ENCODE data around the gene SURF2.

The SURF2 gene

GRCh38 chr9:133396952-133397351 lies 40.6 kb downstream of the SURF2 start:
- no peak for TF ChIP-seq CTCF (conservative IDR thresholded peaks at IDR 0.05; ENCODE audit: low read depth, low read length)
- Histone ChIP-seq H3K4me2 (no peak overlapping the region), H4K20me1 (ENCODE audit: insufficient read depth) (no peaks in the 10 kb centered on the region), H3K79me2 (ENCODE audit: insufficient read depth, low read depth) (no peaks in the 10 kb centered on the region), H2AFZ (ENCODE audit: low read depth) (no peak overlapping the region), H3K4me3 (IDR thresholded peaks at IDR 0.05; ENCODE audit: insufficient read depth, low read depth, low read length) (no peak overlapping the region), H3K27me3 (ENCODE audit: insufficient read depth, low read depth) (peaks cover 44% of the 10 kb centered on the region), H3K36me3 (ENCODE audit: insufficient read depth) (no peaks in the 10 kb centered on the region), H3K27ac (no peak overlapping the region), H3K4me1 (ENCODE audit: low read depth, poor library complexity, severe bottlenecking) (no peaks in the 10 kb centered on the region), H3K9ac (no peak overlapping the region)

GRCh38 chr9:133397370-133397769 lies 41.0 kb downstream of the SURF2 start:
- H3K4me2 ChIP-seq, result no peak overlapping the region

GRCh38 chr9:133397895-133398294 lies 41.5 kb downstream of the SURF2 start:
- Histone ChIP-seq H2AFZ (ENCODE audit: low read depth) (no peak overlapping the region), H3K27ac (no peak overlapping the region), H3K4me3 (IDR thresholded peaks at IDR 0.05; ENCODE audit: insufficient read depth, low read depth, low read length) (no peak overlapping the region), H3K4me2 (no peak overlapping the region), H3K9ac (no peak overlapping the region), H3K27me3 (ENCODE audit: insufficient read depth, low read depth) (peaks cover 41% of the 10 kb centered on the region), H3K79me2 (ENCODE audit: insufficient read depth, low read depth) (no peaks in the 10 kb centered on the region), H3K36me3 (ENCODE audit: insufficient read depth) (no peaks in the 10 kb centered on the region), H4K20me1 (ENCODE audit: insufficient read depth) (no peaks in the 10 kb centered on the region), H3K4me1 (ENCODE audit: low read depth, poor library complexity, severe bottlenecking) (no peaks in the 10 kb centered on the region)
- no peak for TF ChIP-seq CTCF (conservative IDR thresholded peaks at IDR 0.05; ENCODE audit: low read depth, low read length)

More at GRCh38 chr9:133397370-133397769, 41.0 kb downstream of the SURF2 start:
- Histone ChIP-seq H3K9ac (no peak overlapping the region), H2AFZ (ENCODE audit: low read depth) (no peak overlapping the region), H3K79me2 (ENCODE audit: insufficient read depth, low read depth) (no peaks in the 10 kb centered on the region), H3K4me3 (IDR thresholded peaks at IDR 0.05; ENCODE audit: insufficient read depth, low read depth, low read length) (no peak overlapping the region), H3K27ac (no peak overlapping the region), H3K36me3 (ENCODE audit: insufficient read depth) (no peaks in the 10 kb centered on the region), H3K4me1 (ENCODE audit: low read depth, poor library complexity, severe bottlenecking) (no peaks in the 10 kb centered on the region), H3K27me3 (ENCODE audit: insufficient read depth, low read depth) (peaks cover 41% of the 10 kb centered on the region), H4K20me1 (ENCODE audit: insufficient read depth) (no peaks in the 10 kb centered on the region)
- no peak for TF ChIP-seq CTCF (conservative IDR thresholded peaks at IDR 0.05; ENCODE audit: low read depth, low read length)

GRCh38 chr9:133400292-133400691 lies 43.9 kb downstream of the SURF2 start:
- no peak overlapping the region for H2AFZ ChIP-seq (ENCODE audit: low read depth)
- no peak overlapping the region for H3K9ac ChIP-seq
- no peak for TF ChIP-seq CTCF (conservative IDR thresholded peaks at IDR 0.05; ENCODE audit: low read depth, low read length)
- no peak overlapping the region for H3K27ac ChIP-seq
- H3K79me2 ChIP-seq (ENCODE audit: insufficient read depth, low read depth), result no peaks in the 10 kb centered on the region
- no peaks in the 10 kb centered on the region for H3K36me3 ChIP-seq (ENCODE audit: insufficient read depth)
- H3K4me2 ChIP-seq, result no peak overlapping the region
- no peaks in the 10 kb centered on the region for H4K20me1 ChIP-seq (ENCODE audit: insufficient read depth)
- no peaks in the 10 kb centered on the region for H3K4me1 ChIP-seq (ENCODE audit: low read depth, poor library complexity, severe bottlenecking)
- H3K27me3 ChIP-seq (ENCODE audit: insufficient read depth, low read depth), result peaks cover 25% of the 10 kb centered on the region; the same call in 1 of the 2 replicates
- no peak overlapping the region for H3K4me3 ChIP-seq (IDR thresholded peaks at IDR 0.05; ENCODE audit: insufficient read depth, low read depth, low read length)
